Right lobe of liver (tissue), 4 donors: ENCODE results near the gene CDC42BPA.

Experiments
- CTCF ChIP-seq, 4 donors: fragments of 200-600 bp in 3 of 4; fragments of 450-650 bp in 1 of 4; IDR thresholded peaks; one replicate each; pipeline versions ENCODE4 v1.5.1 to v1.8.0; 2016 to 2022; ENCODE audit warnings: antibody characterized with exemption in 4 of 4, mild to moderate bottlenecking in 2 of 4
- POLR2A ChIP-seq: fragments of 450-650 bp; IDR thresholded peaks from one replicate; pipeline ENCODE4 v1.6.1; 2017; ENCODE audit warnings: antibody characterized with exemption, mild to moderate bottlenecking
- donor health status: DM: no; HTN: no; CAD: no.
- donor health status: DM: no; HTN: no; CAD: no.
- donor health status: DM: no; HTN: yes; CAD: no.

GRCh38 chr1:227322376-227322775 is 4.1 kb upstream of the CDC42BPA start:
- no peak for TF ChIP-seq CTCF (IDR thresholded peaks at IDR 0.05)
- TF ChIP-seq POLR2A: no peak
